ENCODE measurements around the gene TMEM190. TPM values are rescaled to one million over a fixed set of nuclear protein-coding genes. Genes with fewer than 3 reads are reported as not detected.

Gene TMEM190
- polyA plus RNA-seq, 1 experiment, result 1.3 TPM

DNA sequence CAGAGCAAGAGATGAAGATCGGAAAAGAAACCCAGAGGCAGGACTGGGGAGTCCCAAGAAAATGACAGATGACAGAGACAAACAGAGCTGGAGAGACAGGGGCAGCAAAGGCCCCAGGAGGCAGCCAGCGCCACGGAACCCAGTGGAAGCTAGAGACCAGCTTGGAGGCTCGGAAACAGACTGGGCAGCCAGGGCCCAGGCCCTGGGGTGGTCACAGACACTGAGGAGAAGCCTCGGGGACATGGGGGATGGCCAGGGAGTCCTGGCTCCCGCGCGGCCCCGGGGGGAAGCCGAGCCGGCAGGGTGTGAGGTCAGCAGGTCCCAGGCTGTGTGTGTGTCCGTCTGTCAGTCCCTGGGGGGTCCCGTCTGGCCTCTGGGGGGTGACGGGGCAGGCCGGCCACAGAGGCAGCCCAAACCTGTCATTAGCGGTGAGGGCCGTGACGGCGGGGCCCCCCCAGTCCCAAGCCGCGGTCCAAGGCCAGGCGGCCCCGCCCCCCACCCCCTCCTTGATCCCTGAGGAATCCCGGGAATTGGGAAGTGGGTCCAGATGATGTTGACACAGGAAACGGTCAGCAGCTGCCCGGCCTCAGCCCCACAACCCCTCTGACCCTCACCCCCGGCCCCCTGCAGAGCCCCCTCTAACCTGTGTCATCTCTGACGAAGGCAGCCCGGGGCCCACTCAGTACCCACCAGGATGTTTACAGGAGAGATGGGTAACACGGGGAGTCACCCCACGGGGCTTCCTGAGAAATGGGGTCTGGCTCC lies 2.5 kb upstream of the TMEM190 start:
- H3K27me3 ChIP-seq (ENCODE audit: control insufficient read depth, insufficient read depth, low read length), result no peaks in the 10 kb centered on the region
- H3K36me3 ChIP-seq (ENCODE audit: control insufficient read depth, insufficient read depth, low read length), result no peaks in the 10 kb centered on the region; the same call in 1 of the 2 replicates
- H3K4me3 ChIP-seq (ENCODE audit: low read depth, low read length), result no peak overlapping the region
- no peak for TF ChIP-seq CTCF (IDR thresholded peaks at IDR 0.05; ENCODE audit: insufficient read depth, low read depth, low read length)
- ChIA-PET POLR2A (interaction anchor here (0.6 kb wide), 1 partner anchor 94 kb away, joined by 3 read pairs; the partner anchor contains the start of gene HSPBP1), CTCF (interaction anchor here (2.7 kb wide), 1 partner anchor 10 kb away, joined by 8 read pairs; the partner anchor contains the start of gene TMEM238)
- DNase-seq (ENCODE audit: low read depth), result no peak

DNA sequence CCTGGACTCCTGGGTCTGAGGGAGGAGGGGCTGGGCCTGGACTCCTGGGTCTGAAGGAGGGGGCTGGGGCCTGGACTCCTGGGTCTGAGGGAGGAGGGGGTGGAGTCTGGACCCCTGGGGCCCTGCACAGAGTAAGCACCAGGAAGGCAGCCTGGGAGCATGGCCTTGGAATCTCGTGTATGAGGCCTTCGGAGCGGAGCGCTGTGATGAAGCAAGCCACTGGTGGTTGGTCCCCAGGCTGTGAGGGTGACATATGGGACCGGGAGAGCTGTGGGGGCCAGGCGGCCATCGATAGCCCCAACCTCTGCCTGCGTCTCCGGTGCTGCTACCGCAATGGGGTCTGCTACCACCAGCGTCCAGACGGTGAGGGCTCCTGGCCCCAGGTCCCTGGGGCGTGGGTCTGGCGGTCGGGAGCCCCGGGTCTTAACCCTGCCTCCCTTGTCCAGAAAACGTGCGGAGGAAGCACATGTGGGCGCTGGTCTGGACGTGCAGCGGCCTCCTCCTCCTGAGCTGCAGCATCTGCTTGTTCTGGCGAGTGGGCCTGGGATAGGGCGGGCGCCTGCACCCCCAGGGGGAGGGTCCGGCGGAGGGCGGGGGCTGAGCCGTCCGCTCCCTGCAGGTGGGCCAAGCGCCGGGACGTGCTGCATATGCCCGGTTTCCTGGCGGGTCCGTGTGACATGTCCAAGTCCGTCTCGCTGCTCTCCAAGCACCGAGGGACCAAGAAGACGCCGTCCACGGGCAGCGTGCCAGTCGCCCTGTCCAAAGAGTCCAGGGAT lies 918 bp downstream of the TMEM190 start:
- Histone ChIP-seq H3K27me3 (ENCODE audit: control insufficient read depth, insufficient read depth, low read length) (no peaks in the 10 kb centered on the region), H3K36me3 (ENCODE audit: control insufficient read depth, insufficient read depth, low read length) (no peaks in the 10 kb centered on the region; the same call in 1 of the 2 replicates), H3K4me3 (ENCODE audit: low read depth, low read length) (no peak overlapping the region)
- no peak for TF ChIP-seq CTCF (IDR thresholded peaks at IDR 0.05; ENCODE audit: insufficient read depth, low read depth, low read length)
- ChIA-PET POLR2A (no interaction called here), CTCF (interaction anchor here (1.2 kb wide), 1 partner anchor 76 kb away, joined by 3 read pairs; no protein-coding TSS in a partner anchor)
- no peak for DNase-seq (ENCODE audit: low read depth)

- CTCF ChIA-PET, result no interaction called here
- DNase-seq (ENCODE audit: low read depth), result no peak
- H3K27me3 ChIP-seq (ENCODE audit: control insufficient read depth, insufficient read depth, low read length), result no peaks in the 10 kb centered on the region
- H3K36me3 ChIP-seq (ENCODE audit: control insufficient read depth, insufficient read depth, low read length), result no peaks in the 10 kb centered on the region
- POLR2A ChIA-PET, result no interaction called here
- no peak overlapping the region for H3K4me3 ChIP-seq (ENCODE audit: low read depth, low read length)
- no peak for TF ChIP-seq CTCF (IDR thresholded peaks at IDR 0.05; ENCODE audit: insufficient read depth, low read depth, low read length)
Observed at GRCh38 chr19:55379174-55379573, 2.5 kb downstream of the TMEM190 start.

DNA sequence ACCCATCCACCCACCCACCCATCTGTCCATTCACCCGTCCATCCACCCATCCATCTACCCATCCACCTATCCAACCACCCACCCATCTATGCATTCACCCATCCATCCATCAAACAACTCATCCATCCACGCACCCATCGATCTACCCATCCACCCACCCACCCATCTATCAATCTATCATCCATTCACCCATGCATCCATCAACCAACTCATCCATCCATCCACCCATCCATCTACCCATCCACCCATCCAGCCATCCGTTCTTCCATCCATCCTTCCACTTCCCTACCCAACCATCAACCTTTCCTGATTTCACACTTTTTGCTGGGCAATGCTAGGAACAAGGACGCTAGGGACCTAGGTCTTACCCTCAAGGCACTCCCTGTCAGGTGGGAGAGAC lies 5.4 kb downstream of the TMEM190 start:
- Histone ChIP-seq H3K4me3 (ENCODE audit: low read depth, low read length) (no peak overlapping the region), H3K27me3 (ENCODE audit: control insufficient read depth, insufficient read depth, low read length) (no peaks in the 10 kb centered on the region), H3K36me3 (ENCODE audit: control insufficient read depth, insufficient read depth, low read length) (peaks cover 6% of the 10 kb centered on the region)
- CTCF ChIA-PET, result interaction anchor here (3.2 kb wide), 1 partner anchor 80 kb away, joined by 35 read pairs; no protein-coding TSS in a partner anchor
- TF ChIP-seq CTCF (IDR thresholded peaks at IDR 0.05; ENCODE audit: insufficient read depth, low read depth, low read length), result no peak
- DNase-seq (ENCODE audit: low read depth), result no peak
- POLR2A ChIA-PET, result no interaction called here

- Histone ChIP-seq H3K36me3 (ENCODE audit: control insufficient read depth, insufficient read depth, low read length) (peaks cover 11% of the 10 kb centered on the region), H3K4me3 (ENCODE audit: low read depth, low read length) (no peak overlapping the region), H3K27me3 (ENCODE audit: control insufficient read depth, insufficient read depth, low read length) (no peaks in the 10 kb centered on the region)
- POLR2A ChIA-PET, result no interaction called here
- DNase-seq (ENCODE audit: low read depth), result no peak
- TF ChIP-seq CTCF (IDR thresholded peaks at IDR 0.05; ENCODE audit: insufficient read depth, low read depth, low read length), result no peak
- CTCF ChIA-PET, result interaction anchor here (1.0 to 3.2 kb wide), 6 partner anchors 10 to 242 kb away, joined by 3 to 35 read pairs (median 6); no protein-coding TSS in a partner anchor
Observed at GRCh38 chr19:55382522-55383054, 6.0 kb downstream of the TMEM190 start.
